Dendritic cell treated with granulocyte-macrophage colony-stimulating factor and Interleukin-4, amounts not matched to agents 40 ng/mL and 50 ng/mL, for 4 days (primary cell): ENCODE measurements around the gene THSD7A.

ENCODE experiments used
- H3K27ac Mint-ChIP-seq: one replicate; pipeline ENCODE4 v1.8.0; 2022; ENCODE audit warnings: mild to moderate bottlenecking, mixed read lengths
- H3K27me3 Mint-ChIP-seq: one replicate; pipeline ENCODE4 v1.8.0; 2022; ENCODE audit warnings: mild to moderate bottlenecking, mixed read lengths
- H3K36me3 Mint-ChIP-seq: one replicate; pipeline ENCODE4 v1.8.0; 2022; ENCODE audit warnings: low read depth, mixed read lengths
- H3K4me1 Mint-ChIP-seq: one replicate; pipeline ENCODE4 v1.8.0; 2022; ENCODE audit warnings: low read depth, mixed read lengths
- H3K4me3 Mint-ChIP-seq: one replicate; pipeline ENCODE4 v1.8.0; 2022; ENCODE audit warnings: mild to moderate bottlenecking, moderate library complexity, mixed read lengths
- H3K9me3 Mint-ChIP-seq: one replicate; pipeline ENCODE4 v1.8.0; 2022; ENCODE audit warnings: mixed read lengths
- intact Hi-C: fragments of 100-400 bp; cut with micrococcal nuclease; formaldehyde crosslinking; loops from one replicate; pipeline ENCODE4 v1.15.0; 2022

The THSD7A gene

GRCh38 chr7:11609096-11609670, 222.8 kb downstream of the THSD7A start:
- Mint-ChIP-seq H3K27me3 (no peaks in the 10 kb centered on the region), H3K9me3 (no peaks in the 10 kb centered on the region)
- intact Hi-C loops: no loop called here

GRCh38 chr7:11607686-11608085, 224.3 kb downstream of the THSD7A start:
- H3K27me3 Mint-ChIP-seq: no peaks in the 10 kb centered on the region
- H3K27ac Mint-ChIP-seq: no peak overlapping the region
- H3K36me3 Mint-ChIP-seq: no peaks in the 10 kb centered on the region
- intact Hi-C loops: no loop called here
- no peak overlapping the region for H3K4me3 Mint-ChIP-seq
- H3K9me3 Mint-ChIP-seq: peaks cover 1% of the 10 kb centered on the region
- H3K4me1 Mint-ChIP-seq: no peaks in the 10 kb centered on the region

More at GRCh38 chr7:11609096-11609670, 222.8 kb downstream of the THSD7A start:
- H3K36me3 Mint-ChIP-seq: no peaks in the 10 kb centered on the region
- H3K4me3 Mint-ChIP-seq: no peak overlapping the region
- H3K27ac Mint-ChIP-seq: no peak overlapping the region
- no peaks in the 10 kb centered on the region for H3K4me1 Mint-ChIP-seq

- H3K27ac Mint-ChIP-seq: no peak overlapping the region
- no peaks in the 10 kb centered on the region for H3K36me3 Mint-ChIP-seq
- intact Hi-C loops: no loop called here
- H3K27me3 Mint-ChIP-seq: no peaks in the 10 kb centered on the region
- H3K4me1 Mint-ChIP-seq: no peaks in the 10 kb centered on the region
- H3K4me3 Mint-ChIP-seq: no peak overlapping the region
- H3K9me3 Mint-ChIP-seq: peaks cover 8% of the 10 kb centered on the region
Measured at GRCh38 chr7:11605749-11606148, 226.2 kb downstream of the THSD7A start.

GRCh38 chr7:11604505-11604904, 227.5 kb downstream of the THSD7A start:
- Mint-ChIP-seq H3K27ac (no peak overlapping the region), H3K4me1 (no peaks in the 10 kb centered on the region), H3K9me3 (peaks cover 12% of the 10 kb centered on the region), H3K4me3 (no peak overlapping the region), H3K36me3 (no peaks in the 10 kb centered on the region), H3K27me3 (no peaks in the 10 kb centered on the region)
- intact Hi-C loops: no loop called here

GRCh38 chr7:11601761-11602160, 230.2 kb downstream of the THSD7A start:
- no peak overlapping the region for H3K27ac Mint-ChIP-seq
- no peak overlapping the region for H3K4me3 Mint-ChIP-seq
- no peaks in the 10 kb centered on the region for H3K4me1 Mint-ChIP-seq
- H3K27me3 Mint-ChIP-seq: no peaks in the 10 kb centered on the region
- no peaks in the 10 kb centered on the region for H3K36me3 Mint-ChIP-seq
- H3K9me3 Mint-ChIP-seq: peaks cover 39% of the 10 kb centered on the region
- intact Hi-C loops: no loop called here

GRCh38 chr7:11593322-11593721, 238.7 kb downstream of the THSD7A start:
- Mint-ChIP-seq H3K27me3 (no peaks in the 10 kb centered on the region), H3K27ac (no peak overlapping the region)
- intact Hi-C loops: no loop called here

GRCh38 chr7:11592699-11593098, 239.3 kb downstream of the THSD7A start:
- H3K27ac Mint-ChIP-seq: no peak overlapping the region
- intact Hi-C loops: no loop called here
- no peaks in the 10 kb centered on the region for H3K27me3 Mint-ChIP-seq
- H3K4me1 Mint-ChIP-seq: no peaks in the 10 kb centered on the region
- H3K36me3 Mint-ChIP-seq: no peaks in the 10 kb centered on the region
- H3K4me3 Mint-ChIP-seq: no peak overlapping the region
- peaks cover 43% of the 10 kb centered on the region for H3K9me3 Mint-ChIP-seq

More at GRCh38 chr7:11593322-11593721, 238.7 kb downstream of the THSD7A start:
- no peak overlapping the region for H3K4me3 Mint-ChIP-seq
- no peaks in the 10 kb centered on the region for H3K36me3 Mint-ChIP-seq
- peaks cover 49% of the 10 kb centered on the region for H3K9me3 Mint-ChIP-seq
- H3K4me1 Mint-ChIP-seq: no peaks in the 10 kb centered on the region

GRCh38 chr7:11591943-11592342, 240.1 kb downstream of the THSD7A start:
- H3K9me3 Mint-ChIP-seq: peaks cover 35% of the 10 kb centered on the region
- intact Hi-C loops: no loop called here

GRCh38 chr7:11591055-11591633, 240.9 kb downstream of the THSD7A start:
- peaks cover 27% of the 10 kb centered on the region for H3K9me3 Mint-ChIP-seq
- intact Hi-C loops: no loop called here
- H3K36me3 Mint-ChIP-seq: no peaks in the 10 kb centered on the region
- H3K4me1 Mint-ChIP-seq: no peaks in the 10 kb centered on the region
- no peaks in the 10 kb centered on the region for H3K27me3 Mint-ChIP-seq
- no peak overlapping the region for H3K27ac Mint-ChIP-seq
- no peak overlapping the region for H3K4me3 Mint-ChIP-seq

More at GRCh38 chr7:11591943-11592342, 240.1 kb downstream of the THSD7A start:
- Mint-ChIP-seq H3K4me1 (no peaks in the 10 kb centered on the region), H3K36me3 (no peaks in the 10 kb centered on the region), H3K27me3 (no peaks in the 10 kb centered on the region), H3K4me3 (no peak overlapping the region), H3K27ac (no peak overlapping the region)

- H3K36me3 Mint-ChIP-seq: no peaks in the 10 kb centered on the region
- no peak overlapping the region for H3K27ac Mint-ChIP-seq
- intact Hi-C loops: no loop called here
- H3K27me3 Mint-ChIP-seq: no peaks in the 10 kb centered on the region
- H3K4me1 Mint-ChIP-seq: no peaks in the 10 kb centered on the region
- H3K9me3 Mint-ChIP-seq: peaks cover 8% of the 10 kb centered on the region
- H3K4me3 Mint-ChIP-seq: no peak overlapping the region
Measured at GRCh38 chr7:11589251-11589650, 242.7 kb downstream of the THSD7A start.

GRCh38 chr7:11587814-11588213, 244.2 kb downstream of the THSD7A start:
- Mint-ChIP-seq H3K4me3 (no peak overlapping the region), H3K27ac (no peak overlapping the region), H3K9me3 (peaks cover 8% of the 10 kb centered on the region), H3K27me3 (no peaks in the 10 kb centered on the region), H3K4me1 (no peaks in the 10 kb centered on the region), H3K36me3 (no peaks in the 10 kb centered on the region)
- intact Hi-C loops: no loop called here

GRCh38 chr7:11587048-11587447, 244.9 kb downstream of the THSD7A start:
- H3K27me3 Mint-ChIP-seq: no peaks in the 10 kb centered on the region
- peaks cover 8% of the 10 kb centered on the region for H3K9me3 Mint-ChIP-seq
- H3K4me3 Mint-ChIP-seq: no peak overlapping the region
- intact Hi-C loops: no loop called here
- no peak overlapping the region for H3K27ac Mint-ChIP-seq
- no peaks in the 10 kb centered on the region for H3K36me3 Mint-ChIP-seq
- H3K4me1 Mint-ChIP-seq: no peaks in the 10 kb centered on the region

GRCh38 chr7:11584406-11585031, 247.5 kb downstream of the THSD7A start:
- Mint-ChIP-seq H3K27ac (no peak overlapping the region), H3K4me3 (no peak overlapping the region), H3K4me1 (no peaks in the 10 kb centered on the region), H3K36me3 (no peaks in the 10 kb centered on the region), H3K27me3 (no peaks in the 10 kb centered on the region), H3K9me3 (peaks cover 8% of the 10 kb centered on the region)
- intact Hi-C loops: no loop called here

- H3K9me3 Mint-ChIP-seq: no peaks in the 10 kb centered on the region
- H3K4me3 Mint-ChIP-seq: no peak overlapping the region
- H3K27me3 Mint-ChIP-seq: no peaks in the 10 kb centered on the region
- H3K36me3 Mint-ChIP-seq: no peaks in the 10 kb centered on the region
- H3K4me1 Mint-ChIP-seq: no peaks in the 10 kb centered on the region
- no peak overlapping the region for H3K27ac Mint-ChIP-seq
- intact Hi-C loops: no loop called here
Measured at GRCh38 chr7:11579141-11579540, 252.9 kb downstream of the THSD7A start.
